Progenitor cell of endocrine pancreas (in vitro differentiated cells): ENCODE measurements around the gene ABHD18. TPM values are rescaled to one million over a fixed set of nuclear protein-coding genes. Genes with fewer than 3 reads are reported as not detected.
"Not testable (repeated sequence)": the region's sequence is repeated elsewhere in the genome, so short reads cannot be mapped to it uniquely, and the experiment has no call there.

Source experiments
- DNase-seq: peaks from one replicate; pipeline ENCODE4 v3.0.0; 2021; ENCODE audit warnings: low spot score; ENCODE audit not compliant: unreplicated experiment
- H3K27ac Mint-ChIP-seq: 2 replicates; pipeline ENCODE4 v1.8.0; 2021; ENCODE audit warnings: mild to moderate bottlenecking, moderate library complexity, mixed read lengths
- H3K27me3 Mint-ChIP-seq: 2 replicates; pipeline ENCODE4 v1.8.0; 2021; ENCODE audit warnings: mixed read lengths
- H3K36me3 Mint-ChIP-seq: 2 replicates; pipeline ENCODE4 v1.8.0; 2022; ENCODE audit warnings: mixed read lengths; ENCODE audit not compliant: insufficient read depth
- H3K4me1 Mint-ChIP-seq: 2 replicates; pipeline ENCODE4 v1.8.0; 2021; ENCODE audit warnings: low read depth, mixed read lengths
- H3K4me3 Mint-ChIP-seq: 2 replicates; pipeline ENCODE4 v1.8.0; 2021; ENCODE audit warnings: low read depth, mild to moderate bottlenecking, moderate library complexity, mixed read lengths
- H3K9me3 Mint-ChIP-seq: 2 replicates; pipeline ENCODE4 v1.8.0; 2021; ENCODE audit warnings: low read depth, mixed read lengths
- CTCF ChIP-seq: fragments of 200-600 bp; sonication (generic); IDR thresholded peaks from one replicate; pipeline ENCODE4 v1.5.0; 2021; ENCODE audit warnings: antibody characterized with exemption, mild to moderate bottlenecking; ENCODE audit not compliant: unreplicated experiment
- total RNA-seq: library from RNA; stranded (reverse); gene quantifications from 2 replicates; pipeline ENCODE4 v1.2.1, GENCODE V29; 2021

ABHD18 gene
- total RNA-seq, 1 donor from 2014 or later = 19.4 TPM

DNA sequence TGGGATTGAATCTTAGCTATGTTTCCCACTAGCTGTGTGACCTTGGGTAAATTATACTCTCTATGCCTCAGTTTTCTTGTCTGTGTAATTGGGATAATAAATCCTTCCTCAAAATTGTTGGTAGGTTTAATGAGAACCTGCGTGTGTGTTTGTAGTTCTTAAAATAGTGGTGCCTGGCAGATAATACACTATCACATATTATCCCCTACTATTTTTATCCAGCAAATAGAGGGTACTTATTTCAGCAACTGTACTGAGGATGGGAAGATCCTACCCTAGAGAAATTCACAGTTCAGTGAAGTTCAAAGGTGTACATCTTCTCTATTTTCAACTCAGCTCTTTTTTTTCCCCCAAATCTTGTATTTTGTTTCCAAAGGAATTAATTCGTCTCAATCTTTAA lies 17.2 kb downstream of the ABHD18 start:
- H3K27ac Mint-ChIP-seq = no peak overlapping the region
- peaks cover 14% of the 10 kb centered on the region for H3K36me3 Mint-ChIP-seq
- H3K4me3 Mint-ChIP-seq = no peak overlapping the region
- no peaks in the 10 kb centered on the region for H3K9me3 Mint-ChIP-seq
- H3K27me3 Mint-ChIP-seq = no peaks in the 10 kb centered on the region
- no peak for TF ChIP-seq CTCF
- H3K4me1 Mint-ChIP-seq = no peaks in the 10 kb centered on the region
- no peak for DNase-seq

- TF ChIP-seq CTCF = no peak
- no peak overlapping the region for H3K27ac Mint-ChIP-seq
- H3K36me3 Mint-ChIP-seq = peaks cover 10% of the 10 kb centered on the region
- no peaks in the 10 kb centered on the region for H3K4me1 Mint-ChIP-seq
- H3K27me3 Mint-ChIP-seq = no peaks in the 10 kb centered on the region
- no peak for DNase-seq
- no peak overlapping the region for H3K4me3 Mint-ChIP-seq
- no peaks in the 10 kb centered on the region for H3K9me3 Mint-ChIP-seq
These were observed 20.8 kb downstream of the ABHD18 start for GRCh38 chr4:127985989-127986388.

DNA sequence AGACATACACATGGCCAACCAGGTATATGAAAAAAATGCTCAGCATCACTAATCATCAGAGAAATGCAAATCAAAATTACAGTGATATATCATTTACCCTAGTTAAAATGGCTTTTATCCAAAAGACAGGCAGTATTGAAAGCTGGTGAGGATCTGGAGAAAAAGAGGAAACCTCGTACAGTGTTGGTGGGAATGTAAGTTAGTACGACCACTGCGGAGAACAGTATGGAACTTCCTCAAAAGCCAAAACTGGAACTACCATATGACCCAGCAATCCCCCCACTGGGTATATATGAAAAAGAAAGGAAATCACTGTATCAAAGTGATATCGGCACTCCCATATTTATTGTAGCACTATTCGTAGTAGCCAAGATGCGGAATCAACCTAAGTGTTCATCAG lies 23.4 kb downstream of the ABHD18 start:
- no peak for TF ChIP-seq CTCF
- DNase-seq = no peak
- Mint-ChIP-seq H3K27me3 (no peaks in the 10 kb centered on the region), H3K9me3 (no peaks in the 10 kb centered on the region), H3K4me3 (no peak overlapping the region), H3K36me3 (peaks cover 12% of the 10 kb centered on the region), H3K27ac (no peak overlapping the region), H3K4me1 (no peaks in the 10 kb centered on the region)

- no peak for DNase-seq
- peaks cover 6% of the 10 kb centered on the region for H3K9me3 Mint-ChIP-seq
- TF ChIP-seq CTCF = no peak
- H3K27me3 Mint-ChIP-seq = no peaks in the 10 kb centered on the region
- H3K4me3 Mint-ChIP-seq = no peak overlapping the region
- H3K36me3 Mint-ChIP-seq = peaks cover 30% of the 10 kb centered on the region
- H3K4me1 Mint-ChIP-seq = no peaks in the 10 kb centered on the region
- H3K27ac Mint-ChIP-seq = no peak overlapping the region
These were observed 27.9 kb downstream of the ABHD18 start for GRCh38 chr4:127993151-127993550.

- DNase-seq = no peak
- Mint-ChIP-seq H3K9me3 (peaks cover 16% of the 10 kb centered on the region), H3K27ac (no peak overlapping the region), H3K4me1 (no peaks in the 10 kb centered on the region), H3K4me3 (no peak overlapping the region), H3K36me3 (peaks cover 39% of the 10 kb centered on the region), H3K27me3 (no peaks in the 10 kb centered on the region)
- TF ChIP-seq CTCF = no peak
These were observed 30.6 kb downstream of the ABHD18 start for GRCh38 chr4:127995776-127996175.

- H3K4me3 Mint-ChIP-seq, H3K4me1 Mint-ChIP-seq, DNase-seq, H3K27me3 Mint-ChIP-seq, H3K27ac Mint-ChIP-seq: not testable (repeated sequence)
- Mint-ChIP-seq H3K36me3 (peaks cover 42% of the 10 kb centered on the region), H3K9me3 (peaks cover 16% of the 10 kb centered on the region)
These were observed 31.3 kb downstream of the ABHD18 start for GRCh38 chr4:127996521-127996920.
